ENCODE results near the gene ZNF470.

ZNF470 gene

DNA sequence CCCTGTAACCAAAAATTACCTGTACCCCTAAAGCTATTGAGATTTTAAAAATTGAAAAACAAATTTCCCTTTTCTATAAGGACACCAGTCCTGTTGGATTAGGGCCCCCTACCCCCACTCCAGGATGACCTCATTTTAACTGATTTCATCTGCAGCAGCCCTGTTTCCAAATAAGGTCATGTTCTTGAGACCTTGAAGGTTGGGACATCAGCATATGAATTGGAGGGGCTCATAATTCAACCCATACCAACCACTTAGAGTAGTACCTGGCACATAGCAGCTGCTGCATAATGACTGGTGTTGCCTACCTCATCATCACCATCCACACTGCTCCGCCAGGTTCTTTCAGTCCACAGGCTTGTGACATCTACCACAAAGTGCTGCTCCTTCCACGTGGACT lies 45.5 kb downstream of the ZNF470 start:
- Histone ChIP-seq H3K27ac (no peak overlapping the region), H3K27me3 (replicated peaks) (no peaks in the 10 kb centered on the region), H3K4me3 (ENCODE audit: low read depth, low read length) (no peak overlapping the region), H3K36me3 (replicated peaks) (no peaks in the 10 kb centered on the region)
- TF ChIP-seq, protein P1, sequence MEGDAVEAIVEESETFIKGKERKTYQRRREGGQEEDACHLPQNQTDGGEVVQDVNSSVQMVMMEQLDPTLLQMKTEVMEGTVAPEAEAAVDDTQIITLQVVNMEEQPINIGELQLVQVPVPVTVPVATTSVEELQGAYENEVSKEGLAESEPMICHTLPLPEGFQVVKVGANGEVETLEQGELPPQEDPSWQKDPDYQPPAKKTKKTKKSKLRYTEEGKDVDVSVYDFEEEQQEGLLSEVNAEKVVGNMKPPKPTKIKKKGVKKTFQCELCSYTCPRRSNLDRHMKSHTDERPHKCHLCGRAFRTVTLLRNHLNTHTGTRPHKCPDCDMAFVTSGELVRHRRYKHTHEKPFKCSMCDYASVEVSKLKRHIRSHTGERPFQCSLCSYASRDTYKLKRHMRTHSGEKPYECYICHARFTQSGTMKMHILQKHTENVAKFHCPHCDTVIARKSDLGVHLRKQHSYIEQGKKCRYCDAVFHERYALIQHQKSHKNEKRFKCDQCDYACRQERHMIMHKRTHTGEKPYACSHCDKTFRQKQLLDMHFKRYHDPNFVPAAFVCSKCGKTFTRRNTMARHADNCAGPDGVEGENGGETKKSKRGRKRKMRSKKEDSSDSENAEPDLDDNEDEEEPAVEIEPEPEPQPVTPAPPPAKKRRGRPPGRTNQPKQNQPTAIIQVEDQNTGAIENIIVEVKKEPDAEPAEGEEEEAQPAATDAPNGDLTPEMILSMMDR (IDR thresholded peaks at IDR 0.05; ENCODE audit: low read depth, low read length, missing control alignments) = no peak
- no peak for DNase-seq
- in situ Hi-C loops (cut with HindIII; ENCODE audit: low pct_ligation_motif_present, low sequenced_read_pairs) = no loop called here

DNA sequence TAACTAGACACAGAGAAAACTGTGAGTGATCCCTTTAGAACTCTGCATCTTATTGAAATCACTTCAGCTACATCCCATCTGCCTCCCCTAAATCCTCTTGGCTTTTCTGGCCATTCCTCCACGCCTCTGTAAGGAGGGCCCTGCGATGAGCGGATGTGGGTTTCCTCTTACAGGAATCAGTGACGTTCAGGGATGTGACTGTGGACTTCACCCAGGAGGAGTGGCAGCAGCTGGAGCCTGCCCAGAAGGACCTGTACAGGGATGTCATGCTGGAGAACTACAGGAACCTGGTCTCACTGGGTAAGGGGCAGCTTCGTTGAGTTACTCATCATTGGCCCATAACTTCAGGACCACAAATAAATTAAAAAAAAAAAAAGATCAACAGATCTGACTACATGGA lies 46.4 kb downstream of the ZNF470 start:
- Histone ChIP-seq H3K27ac (no peak overlapping the region), H3K27me3 (replicated peaks) (no peaks in the 10 kb centered on the region), H3K36me3 (replicated peaks) (peaks cover 3% of the 10 kb centered on the region), H3K4me3 (ENCODE audit: low read depth, low read length) (no peak overlapping the region)
- in situ Hi-C loops (cut with HindIII; ENCODE audit: low pct_ligation_motif_present, low sequenced_read_pairs) = no loop called here
- DNase-seq = no peak
- TF ChIP-seq, protein P1 (IDR thresholded peaks at IDR 0.05; ENCODE audit: low read depth, low read length, missing control alignments) = no peak

DNA sequence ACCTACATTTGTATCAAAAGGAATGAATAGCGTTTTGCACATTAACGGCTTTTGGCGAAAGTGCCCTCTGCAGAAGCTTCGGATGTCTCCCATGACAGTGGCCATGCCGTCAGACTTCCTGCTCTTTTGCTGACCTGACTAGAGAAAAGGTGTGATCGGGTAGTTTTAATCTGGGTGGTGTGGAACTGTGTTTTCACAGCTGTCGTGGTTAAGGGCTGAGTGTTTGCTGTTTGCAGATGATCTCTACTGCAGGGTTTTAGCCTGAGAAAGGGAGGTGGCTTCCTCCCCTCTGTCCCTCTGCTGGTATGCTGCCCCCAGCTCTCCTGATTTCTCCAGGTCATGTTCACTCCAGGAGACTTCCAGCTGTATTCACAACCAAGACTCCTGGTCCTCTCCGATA lies 50.3 kb downstream of the ZNF470 start:
- H3K4me3 ChIP-seq (ENCODE audit: low read depth, low read length) = no peak overlapping the region
- in situ Hi-C loops (cut with HindIII; ENCODE audit: low pct_ligation_motif_present, low sequenced_read_pairs) = no loop called here
- TF ChIP-seq, protein P1 (IDR thresholded peaks at IDR 0.05; ENCODE audit: low read depth, low read length, missing control alignments) = no peak
- peaks cover 7% of the 10 kb centered on the region for H3K36me3 ChIP-seq (replicated peaks)
- H3K27ac ChIP-seq = no peak overlapping the region
- H3K27me3 ChIP-seq (replicated peaks) = no peaks in the 10 kb centered on the region
- DNase-seq = no peak

DNA sequence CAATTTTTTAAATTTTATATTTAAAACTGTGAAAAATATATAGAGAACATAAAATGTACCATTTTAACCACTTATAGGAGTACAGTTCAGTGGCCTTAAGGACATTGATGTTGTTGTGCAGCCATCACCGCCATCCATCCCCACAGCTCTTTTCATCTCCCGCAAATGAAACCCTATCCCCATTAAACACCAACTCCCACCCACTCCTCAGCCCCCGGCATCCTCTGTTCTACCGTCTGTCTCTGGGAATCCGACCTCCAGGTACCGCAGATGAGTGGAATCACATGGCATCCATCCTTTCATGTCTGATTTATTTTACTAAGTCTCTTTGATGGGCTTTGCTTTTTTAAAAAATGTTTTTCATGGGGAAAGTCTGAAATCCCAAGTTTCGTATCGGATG lies 51.9 kb downstream of the ZNF470 start:
- peaks cover 15% of the 10 kb centered on the region for H3K36me3 ChIP-seq (replicated peaks)
- DNase-seq = no peak
- in situ Hi-C loops (cut with HindIII; ENCODE audit: low pct_ligation_motif_present, low sequenced_read_pairs) = no loop called here
- H3K27me3 ChIP-seq (replicated peaks) = no peaks in the 10 kb centered on the region
- TF ChIP-seq, protein P1 (IDR thresholded peaks at IDR 0.05; ENCODE audit: low read depth, low read length, missing control alignments) = no peak
- H3K4me3 ChIP-seq (ENCODE audit: low read depth, low read length) = no peak overlapping the region
- no peak overlapping the region for H3K27ac ChIP-seq

DNA sequence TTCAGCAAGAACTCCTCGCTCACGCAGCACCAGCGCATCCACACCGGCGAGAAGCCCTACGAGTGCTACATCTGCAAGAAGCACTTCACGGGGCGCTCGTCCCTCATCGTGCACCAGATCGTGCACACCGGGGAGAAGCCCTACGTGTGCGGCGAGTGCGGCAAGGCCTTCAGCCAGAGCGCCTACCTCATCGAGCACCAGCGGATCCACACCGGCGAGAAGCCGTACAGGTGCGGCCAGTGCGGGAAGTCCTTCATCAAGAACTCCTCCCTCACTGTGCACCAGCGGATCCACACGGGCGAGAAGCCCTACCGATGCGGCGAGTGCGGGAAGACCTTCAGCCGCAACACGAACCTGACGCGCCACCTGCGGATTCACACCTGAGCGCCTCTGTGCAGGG lies 55.1 kb downstream of the ZNF470 start:
- Histone ChIP-seq H3K36me3 (replicated peaks) (peaks cover 17% of the 10 kb centered on the region), H3K4me3 (ENCODE audit: low read depth, low read length) (no peak overlapping the region), H3K27ac (no peak overlapping the region), H3K27me3 (replicated peaks) (no peaks in the 10 kb centered on the region)
- TF ChIP-seq, protein P1 (IDR thresholded peaks at IDR 0.05; ENCODE audit: low read depth, low read length, missing control alignments) = no peak
- DNase-seq = no peak
- in situ Hi-C loops (cut with HindIII; ENCODE audit: low pct_ligation_motif_present, low sequenced_read_pairs) = no loop called here

DNA sequence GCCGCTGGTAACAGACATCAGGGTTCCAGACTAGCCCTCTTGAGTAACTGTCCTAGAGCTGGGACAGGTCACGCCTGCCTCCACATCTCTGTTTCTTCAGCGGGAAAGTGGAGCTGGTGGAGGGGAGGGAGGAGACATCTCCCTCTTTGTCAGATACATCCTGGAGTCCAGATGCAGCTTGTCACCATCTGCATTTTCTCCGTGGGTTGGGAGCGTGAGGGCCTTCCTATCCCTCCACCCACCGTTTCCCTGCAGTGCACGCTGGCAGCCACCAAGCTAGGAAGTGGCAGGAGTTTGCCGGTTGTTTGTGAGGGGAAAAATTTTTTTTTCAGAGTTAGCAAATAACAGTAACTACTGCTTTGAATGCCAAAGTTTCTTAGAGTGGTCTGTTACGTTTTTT lies 55.7 kb downstream of the ZNF470 start:
- in situ Hi-C loops (cut with HindIII; ENCODE audit: low pct_ligation_motif_present, low sequenced_read_pairs) = no loop called here
- H3K36me3 ChIP-seq (replicated peaks) = peaks cover 15% of the 10 kb centered on the region
- no peak overlapping the region for H3K4me3 ChIP-seq (ENCODE audit: low read depth, low read length)

More for the DNA sequence above, 55.7 kb downstream of the ZNF470 start:
- no peak overlapping the region for H3K27ac ChIP-seq
- H3K27me3 ChIP-seq (replicated peaks) = no peaks in the 10 kb centered on the region
- no peak for DNase-seq
- TF ChIP-seq, protein P1 (IDR thresholded peaks at IDR 0.05; ENCODE audit: low read depth, low read length, missing control alignments) = no peak
